CD4-positive, alpha-beta T cell treated with Interleukin-4 for 4 hours (primary cell): ENCODE data around the gene SLC39A2.
"Not testable (repeated sequence)": the region's sequence is repeated elsewhere in the genome, so short reads cannot be mapped to it uniquely, and the experiment has no call there.

ENCODE experiments used
- DNase-seq: peaks from one replicate; pipeline ENCODE4 v3.0.0-alpha.2; 2020

Gene SLC39A2

GRCh38 chr14:20997564-20997963, 1.5 kb upstream of the SLC39A2 start:
- no peak for DNase-seq

- no peak for DNase-seq
Observed at GRCh38 chr14:20998139-20998538, 954 bp upstream of the SLC39A2 start.

GRCh38 chr14:20999591-20999990, 498 bp downstream of the SLC39A2 start:
- DNase-seq, result no peak

- no peak for DNase-seq
Observed at GRCh38 chr14:21001218-21001617, 2.1 kb downstream of the SLC39A2 start.

- DNase-seq, result no peak
Observed at GRCh38 chr14:21003788-21004346, 4.8 kb downstream of the SLC39A2 start.

- not testable (repeated sequence) for DNase-seq
Observed at GRCh38 chr14:21009721-21010120, 10.6 kb downstream of the SLC39A2 start.

GRCh38 chr14:21011136-21011535, 12.0 kb downstream of the SLC39A2 start:
- no peak for DNase-seq

- DNase-seq, result peak; percentile 78
Observed at GRCh38 chr14:21014761-21015190, 15.7 kb downstream of the SLC39A2 start.

GRCh38 chr14:21015312-21015711, 16.2 kb downstream of the SLC39A2 start:
- DNase-seq, result no peak

GRCh38 chr14:21016413-21017190, 17.5 kb downstream of the SLC39A2 start:
- no peak for DNase-seq

- no peak for DNase-seq
Observed at GRCh38 chr14:21017528-21018245, 18.6 kb downstream of the SLC39A2 start.

GRCh38 chr14:21018286-21018685, 19.2 kb downstream of the SLC39A2 start:
- DNase-seq, result no peak

GRCh38 chr14:21018781-21019180, 19.7 kb downstream of the SLC39A2 start:
- DNase-seq, result no peak

GRCh38 chr14:21019366-21019765, 20.3 kb downstream of the SLC39A2 start:
- no peak for DNase-seq

- DNase-seq, result no peak
Observed at GRCh38 chr14:21020977-21021545, 22.0 kb downstream of the SLC39A2 start.

- DNase-seq, result no peak
Observed at GRCh38 chr14:21022686-21023085, 23.6 kb downstream of the SLC39A2 start.

- DNase-seq, result no peak
Observed at GRCh38 chr14:21023174-21023573, 24.1 kb downstream of the SLC39A2 start.

GRCh38 chr14:21023817-21024584, 24.9 kb downstream of the SLC39A2 start:
- no peak for DNase-seq

- DNase-seq, result peak; percentile 68
Observed at GRCh38 chr14:21024585-21025370, 25.7 kb downstream of the SLC39A2 start, which contains the start of gene NDRG2. Gene NDRG2 (minus strand): TSS chr14:21025061. CDS start chr14:21023315, 1,746 bp downstream.

- DNase-seq, result no peak
Observed at GRCh38 chr14:21025371-21026273, 26.5 kb downstream of the SLC39A2 start.
